Measurements from ENCODE around the gene INVS.
A peak's percentile ranks its signal among the peaks of the same experiment; 100 is the strongest.

INVS gene

DNA sequence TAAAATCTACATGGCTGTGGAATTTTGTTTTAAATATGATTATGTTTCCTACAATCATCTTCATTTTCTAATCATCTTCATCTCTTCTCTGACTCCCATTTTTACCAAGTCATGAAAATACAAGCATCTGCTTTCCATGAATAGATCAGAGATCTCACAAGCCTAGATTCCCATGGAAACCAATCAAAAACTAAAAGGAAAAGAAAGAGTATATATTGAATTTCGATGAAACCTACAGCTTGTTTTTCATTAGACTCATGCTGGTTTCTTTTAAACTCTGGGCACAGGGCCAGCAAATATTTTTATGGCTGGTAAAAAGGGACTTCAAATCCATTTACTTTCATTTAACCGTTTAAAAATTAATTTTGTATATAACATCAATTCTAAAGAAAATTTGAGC is 51.2 kb downstream of the INVS start:
- Histone ChIP-seq H3K27ac (ENCODE audit: low read depth, low read length, severe bottlenecking) (no peak overlapping the region), H3K36me3 (ENCODE audit: control insufficient read depth, insufficient read depth, low read length) (no peaks in the 10 kb centered on the region), H3K4me3 (ENCODE audit: extremely low read depth, insufficient read depth, low read length, poor library complexity, severe bottlenecking) (no peak overlapping the region), H3K9me3 (ENCODE audit: control insufficient read depth, low read length) (no peaks in the 10 kb centered on the region), H3K4me1 (ENCODE audit: control insufficient read depth, insufficient read depth, low read length, poor library complexity, severe bottlenecking) (no peaks in the 10 kb centered on the region)
- no CpG with 5 or more reads among the region's 2 CpGs for WGBS, 2 experiments (ENCODE audit: insufficient coverage in 2 of 2)

GRCh38 chr9:100160021-100160420 is 61.0 kb downstream of the INVS start:
- Histone ChIP-seq H3K9me3 (ENCODE audit: control insufficient read depth, low read length) (no peaks in the 10 kb centered on the region), H3K27ac (ENCODE audit: low read depth, low read length, severe bottlenecking) (no peak overlapping the region), H3K4me3 (ENCODE audit: extremely low read depth, insufficient read depth, low read length, poor library complexity, severe bottlenecking) (no peak overlapping the region), H3K4me1 (ENCODE audit: control insufficient read depth, insufficient read depth, low read length, poor library complexity, severe bottlenecking) (no peaks in the 10 kb centered on the region), H3K36me3 (ENCODE audit: control insufficient read depth, insufficient read depth, low read length) (peaks cover 4% of the 10 kb centered on the region)
- 100% methylated on average over 1 of the region's 3 CpGs; no CpG with 5 or more reads in 1 of the 2 experiments for WGBS, 2 experiments (ENCODE audit: insufficient coverage in 2 of 2)

GRCh38 chr9:100167176-100167575 is 68.1 kb downstream of the INVS start:
- Histone ChIP-seq H3K9me3 (ENCODE audit: control insufficient read depth, low read length) (no peaks in the 10 kb centered on the region), H3K4me3 (ENCODE audit: extremely low read depth, insufficient read depth, low read length, poor library complexity, severe bottlenecking) (no peak overlapping the region), H3K4me1 (ENCODE audit: control insufficient read depth, insufficient read depth, low read length, poor library complexity, severe bottlenecking) (no peaks in the 10 kb centered on the region), H3K36me3 (ENCODE audit: control insufficient read depth, insufficient read depth, low read length) (no peaks in the 10 kb centered on the region), H3K27ac (ENCODE audit: low read depth, low read length, severe bottlenecking) (no peak overlapping the region)

DNA sequence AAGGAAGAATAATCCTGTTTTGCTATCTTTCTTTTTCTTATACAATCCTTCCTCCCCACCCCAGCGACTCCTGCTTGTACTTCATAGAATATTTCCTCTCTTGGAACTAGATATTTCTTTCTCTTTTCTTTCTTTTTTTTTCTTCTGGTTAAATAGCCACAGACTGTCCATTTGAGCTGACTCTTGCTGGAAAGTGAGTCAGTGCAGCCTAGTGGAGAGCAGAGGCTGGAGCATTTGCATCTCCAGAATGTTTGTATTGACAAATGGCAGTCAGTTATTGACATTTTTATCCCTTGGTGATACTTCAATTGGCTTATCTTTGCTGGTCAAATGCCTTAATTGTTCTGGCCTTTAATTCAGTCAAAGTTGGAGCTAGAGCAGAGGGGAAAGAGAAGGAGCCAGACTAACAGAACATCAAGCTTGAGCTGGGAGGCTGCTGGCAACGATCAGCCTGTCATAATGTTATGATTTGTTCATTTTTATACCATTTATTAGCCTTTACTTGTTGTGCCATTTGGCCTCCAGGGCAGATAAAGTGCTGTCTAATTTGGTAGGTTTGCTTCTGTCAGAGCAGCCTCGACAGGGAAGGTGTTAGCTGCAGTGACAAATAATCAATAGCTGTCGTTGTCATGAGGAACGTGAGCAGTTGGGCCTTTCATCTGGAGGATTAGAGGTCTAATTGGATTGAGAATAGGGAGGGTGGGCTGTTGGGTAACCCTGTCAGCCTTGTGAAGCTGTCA is 69.0 kb downstream of the INVS start:
- H3K9me3 ChIP-seq (ENCODE audit: control insufficient read depth, low read length): no peaks in the 10 kb centered on the region
- no peak overlapping the region for H3K27ac ChIP-seq (ENCODE audit: low read depth, low read length, severe bottlenecking)
- H3K4me3 ChIP-seq (ENCODE audit: extremely low read depth, insufficient read depth, low read length, poor library complexity, severe bottlenecking): no peak overlapping the region
- H3K36me3 ChIP-seq (ENCODE audit: control insufficient read depth, insufficient read depth, low read length): peaks cover 6% of the 10 kb centered on the region
- no peaks in the 10 kb centered on the region for H3K4me1 ChIP-seq (ENCODE audit: control insufficient read depth, insufficient read depth, low read length, poor library complexity, severe bottlenecking)
- WGBS, 2 experiments (ENCODE audit: insufficient coverage in 2 of 2): 53 to 80% methylated on average over 1 to 3 of the region's 5 CpGs

DNA sequence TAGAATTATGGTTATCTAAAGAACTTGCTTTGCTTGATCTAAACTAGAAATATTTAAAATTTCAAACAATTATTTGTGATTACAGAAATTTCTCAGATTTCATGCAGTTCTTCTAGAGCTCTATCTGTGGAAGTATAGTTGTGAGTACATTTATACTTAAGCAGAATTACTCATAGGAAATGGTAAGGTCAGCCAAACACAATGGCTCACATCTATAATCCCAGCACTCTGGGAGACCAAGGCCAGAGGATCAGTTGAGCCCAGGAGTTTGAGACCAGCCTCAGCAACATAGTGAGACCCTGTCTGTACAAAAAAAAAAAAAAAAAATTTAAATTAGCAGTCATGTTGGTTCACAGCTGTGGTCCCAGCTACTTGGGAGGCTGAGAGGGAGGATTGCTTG is 71.0 kb downstream of the INVS start:
- Histone ChIP-seq H3K4me3 (ENCODE audit: extremely low read depth, insufficient read depth, low read length, poor library complexity, severe bottlenecking) (no peak overlapping the region), H3K27ac (ENCODE audit: low read depth, low read length, severe bottlenecking) (no peak overlapping the region), H3K4me1 (ENCODE audit: control insufficient read depth, insufficient read depth, low read length, poor library complexity, severe bottlenecking) (no peaks in the 10 kb centered on the region), H3K9me3 (ENCODE audit: control insufficient read depth, low read length) (no peaks in the 10 kb centered on the region), H3K36me3 (ENCODE audit: control insufficient read depth, insufficient read depth, low read length) (peaks cover 8% of the 10 kb centered on the region)

DNA sequence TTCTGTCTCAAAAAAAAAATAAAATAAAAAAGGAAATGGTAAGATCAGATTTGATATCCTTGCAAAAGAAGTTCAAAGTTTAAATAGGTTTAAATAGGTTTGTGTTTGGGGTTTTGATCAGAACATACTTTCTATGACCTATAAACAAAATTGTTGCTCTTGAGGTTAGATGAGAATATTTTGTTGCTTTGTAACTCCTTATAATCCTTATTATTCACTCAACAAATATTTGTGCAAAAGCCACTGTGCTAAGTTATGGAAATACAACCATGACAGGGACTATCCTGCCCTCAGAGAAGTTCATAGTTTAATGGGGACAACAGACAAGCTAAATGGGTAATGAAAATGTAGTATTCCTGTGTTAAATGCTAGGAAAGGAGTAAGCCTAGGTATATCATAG is 71.5 kb downstream of the INVS start:
- Histone ChIP-seq H3K36me3 (ENCODE audit: control insufficient read depth, insufficient read depth, low read length) (peaks cover 13% of the 10 kb centered on the region), H3K4me1 (ENCODE audit: control insufficient read depth, insufficient read depth, low read length, poor library complexity, severe bottlenecking) (no peaks in the 10 kb centered on the region), H3K27ac (ENCODE audit: low read depth, low read length, severe bottlenecking) (no peak overlapping the region), H3K9me3 (ENCODE audit: control insufficient read depth, low read length) (peaks cover 2% of the 10 kb centered on the region), H3K4me3 (ENCODE audit: extremely low read depth, insufficient read depth, low read length, poor library complexity, severe bottlenecking) (no peak overlapping the region)

DNA sequence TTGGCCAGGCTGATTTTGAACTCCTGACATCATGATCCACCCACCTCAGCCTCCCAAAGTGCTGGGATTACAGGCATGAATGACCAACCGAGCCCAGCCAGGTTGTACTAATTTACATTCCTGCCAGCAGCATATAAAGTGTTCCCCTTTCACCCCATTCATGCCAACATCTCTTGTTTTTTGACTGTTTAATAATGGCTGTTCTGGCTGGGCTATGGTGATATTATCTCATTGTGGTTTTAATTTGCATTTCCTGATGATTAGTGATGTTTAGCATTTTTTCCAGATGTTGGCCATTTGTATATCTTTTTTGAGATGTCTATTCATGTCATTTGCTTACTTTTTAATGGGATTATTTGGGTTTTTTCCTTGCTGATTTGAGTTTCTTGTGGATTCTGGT is 87.3 kb downstream of the INVS start:
- 100% methylated on average over 1 of the region's 1 CpG; no CpG with 5 or more reads in 1 of the 2 experiments for WGBS, 2 experiments (ENCODE audit: insufficient coverage in 2 of 2)
- peaks cover 16% of the 10 kb centered on the region for H3K9me3 ChIP-seq (ENCODE audit: control insufficient read depth, low read length)
- no peaks in the 10 kb centered on the region for H3K36me3 ChIP-seq (ENCODE audit: control insufficient read depth, insufficient read depth, low read length)
- H3K4me1 ChIP-seq (ENCODE audit: control insufficient read depth, insufficient read depth, low read length, poor library complexity, severe bottlenecking): no peaks in the 10 kb centered on the region
- H3K27ac ChIP-seq (ENCODE audit: low read depth, low read length, severe bottlenecking): no peak overlapping the region
- no peak overlapping the region for H3K4me3 ChIP-seq (ENCODE audit: extremely low read depth, insufficient read depth, low read length, poor library complexity, severe bottlenecking)

- Histone ChIP-seq H3K4me3 (ENCODE audit: extremely low read depth, insufficient read depth, low read length, poor library complexity, severe bottlenecking) (no peak overlapping the region), H3K9me3 (ENCODE audit: control insufficient read depth, low read length) (peaks cover 22% of the 10 kb centered on the region), H3K4me1 (ENCODE audit: control insufficient read depth, insufficient read depth, low read length, poor library complexity, severe bottlenecking) (no peaks in the 10 kb centered on the region), H3K36me3 (ENCODE audit: control insufficient read depth, insufficient read depth, low read length) (no peaks in the 10 kb centered on the region), H3K27ac (ENCODE audit: low read depth, low read length, severe bottlenecking) (no peak overlapping the region)
- 100% methylated on average over 1 of the region's 2 CpGs; no CpG with 5 or more reads in 1 of the 2 experiments for WGBS, 2 experiments (ENCODE audit: insufficient coverage in 2 of 2)
Observed at GRCh38 chr9:100190339-100190738, 91.3 kb downstream of the INVS start.

DNA sequence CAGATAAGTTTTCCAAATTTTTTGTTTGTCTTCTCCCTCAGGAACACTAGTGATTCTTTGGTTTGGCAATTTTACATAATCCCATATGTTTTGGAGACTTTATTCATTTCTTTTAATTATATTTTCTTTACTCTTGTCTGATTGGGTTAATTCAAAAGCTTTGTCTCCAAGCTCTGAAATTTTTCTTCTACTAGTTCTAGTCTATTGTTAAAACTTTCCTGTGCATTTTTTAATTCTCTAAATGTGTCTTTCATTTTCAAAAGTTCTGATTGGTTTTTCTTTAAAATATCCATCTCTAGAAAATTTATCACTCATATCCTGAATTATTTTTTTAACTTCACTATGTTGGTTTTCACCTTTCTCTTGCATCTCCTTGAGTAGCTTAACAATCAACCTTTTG is 92.2 kb downstream of the INVS start:
- Histone ChIP-seq H3K36me3 (ENCODE audit: control insufficient read depth, insufficient read depth, low read length) (no peaks in the 10 kb centered on the region), H3K27ac (ENCODE audit: low read depth, low read length, severe bottlenecking) (no peak overlapping the region), H3K4me1 (ENCODE audit: control insufficient read depth, insufficient read depth, low read length, poor library complexity, severe bottlenecking) (no peaks in the 10 kb centered on the region), H3K4me3 (ENCODE audit: extremely low read depth, insufficient read depth, low read length, poor library complexity, severe bottlenecking) (no peak overlapping the region), H3K9me3 (ENCODE audit: control insufficient read depth, low read length) (peaks cover 22% of the 10 kb centered on the region)

DNA sequence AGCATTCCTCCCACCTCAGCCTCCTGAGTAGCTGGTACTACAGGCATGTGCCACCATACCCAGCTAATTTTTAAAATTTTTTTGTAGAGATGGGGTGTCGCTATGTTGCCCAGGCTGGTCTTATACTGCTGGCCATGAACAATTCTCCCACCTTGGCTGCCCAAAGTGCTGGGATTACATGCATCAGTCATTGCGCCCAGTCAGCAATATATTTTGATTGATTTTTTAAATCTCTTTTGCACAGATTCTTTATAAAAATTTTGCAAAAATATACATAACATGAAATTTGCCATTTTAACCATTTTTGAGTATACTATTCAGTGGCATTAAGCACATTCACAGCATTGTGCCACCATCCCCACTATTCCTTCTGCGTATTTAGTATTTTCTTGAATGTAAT is 94.0 kb downstream of the INVS start:
- 100% methylated on average over 1 of the region's 3 CpGs; no CpG with 5 or more reads in 1 of the 2 experiments for WGBS, 2 experiments (ENCODE audit: insufficient coverage in 2 of 2)
- H3K27ac ChIP-seq (ENCODE audit: low read depth, low read length, severe bottlenecking): no peak overlapping the region
- peaks cover 22% of the 10 kb centered on the region for H3K9me3 ChIP-seq (ENCODE audit: control insufficient read depth, low read length)
- no peak overlapping the region for H3K4me3 ChIP-seq (ENCODE audit: extremely low read depth, insufficient read depth, low read length, poor library complexity, severe bottlenecking)
- H3K36me3 ChIP-seq (ENCODE audit: control insufficient read depth, insufficient read depth, low read length): no peaks in the 10 kb centered on the region
- H3K4me1 ChIP-seq (ENCODE audit: control insufficient read depth, insufficient read depth, low read length, poor library complexity, severe bottlenecking): no peaks in the 10 kb centered on the region

- 58 to 67% methylated on average over 1 to 2 of the region's 3 CpGs for WGBS, 2 experiments (ENCODE audit: insufficient coverage in 2 of 2)
- Histone ChIP-seq H3K27ac (ENCODE audit: low read depth, low read length, severe bottlenecking) (peak overlapping the region; percentile 11), H3K36me3 (ENCODE audit: control insufficient read depth, insufficient read depth, low read length) (no peaks in the 10 kb centered on the region), H3K4me1 (ENCODE audit: control insufficient read depth, insufficient read depth, low read length, poor library complexity, severe bottlenecking) (no peaks in the 10 kb centered on the region), H3K4me3 (ENCODE audit: extremely low read depth, insufficient read depth, low read length, poor library complexity, severe bottlenecking) (no peak overlapping the region), H3K9me3 (ENCODE audit: control insufficient read depth, low read length) (peaks cover 6% of the 10 kb centered on the region)
Observed at GRCh38 chr9:100196215-100196614, 97.2 kb downstream of the INVS start.

All from mesodermal cell (in vitro differentiated cells).